SU-DHL-6 (cell line): ENCODE data around the gene ZNF488.

Source experiments
- H2AFZ ChIP-seq: fragments of 200-600 bp; sonication (generic); 2 replicates; pipeline ENCODE4 v1.6.1; 2014; ENCODE audit warnings: low read depth, mild to moderate bottlenecking, moderate library complexity, mixed read lengths, antibody characterized with exemption, low read length; ENCODE audit not compliant: severe bottlenecking
- H3F3A ChIP-seq: fragments of 200-600 bp; shearing (Covaris generic); 2 replicates; pipeline ENCODE4 v1.6.0; 2016; ENCODE audit warnings: antibody characterized with exemption, mild to moderate bottlenecking; ENCODE audit not compliant: insufficient read depth
- H3K27ac ChIP-seq: fragments of 200-600 bp; sonication (generic); 2 replicates; pipeline ENCODE4 v1.5.1; 2016; ENCODE audit warnings: low read depth, mild to moderate bottlenecking, low read length, moderate library complexity, mixed read lengths
- H3K27me3 ChIP-seq: fragments of 200-600 bp; sonication (generic), shearing (Covaris generic); 2 replicates; pipeline ENCODE4 v1.6.0; 2014; ENCODE audit warnings: mild to moderate bottlenecking, low read length
- H3K36me3 ChIP-seq: fragments of 200-600 bp; sonication (generic); 2 replicates; pipeline ENCODE4 v1.6.1; 2014; ENCODE audit warnings: mild to moderate bottlenecking, low read length, mixed read lengths
- H3K4me2 ChIP-seq: fragments of 300-600, 200-600 bp; shearing (Covaris generic), sonication (generic); 2 replicates; pipeline ENCODE4 v1.6.0; 2014; ENCODE audit warnings: low read length, low read depth, mild to moderate bottlenecking; ENCODE audit not compliant: poor library complexity, severe bottlenecking
- H3K4me3 ChIP-seq: fragments of 200-600 bp; sonication (generic); 2 replicates; pipeline ENCODE4 v1.5.1; 2014; ENCODE audit warnings: antibody characterized with exemption, low read length, mild to moderate bottlenecking, mixed read lengths; ENCODE audit not compliant: insufficient read depth, poor library complexity, severe bottlenecking
- H3K79me2 ChIP-seq: fragments of 200-600 bp; sonication (generic); 2 replicates; pipeline ENCODE4 v1.6.1; 2014; ENCODE audit warnings: mild to moderate bottlenecking, low read length, moderate library complexity; ENCODE audit not compliant: insufficient read depth
- H3K9ac ChIP-seq: fragments of 200-600 bp; sonication (generic); 2 replicates; pipeline ENCODE4 v1.7.0; 2014; ENCODE audit warnings: mild to moderate bottlenecking, low read length
- H3K9me2 ChIP-seq: fragments of 200-600 bp; sonication (generic); replicated peaks from 2 replicates; pipeline ENCODE4 v1.6.1; 2014; ENCODE audit warnings: low read length; ENCODE audit not compliant: insufficient read depth
- H3K9me3 ChIP-seq: fragments of 200-600 bp; sonication (generic); 2 replicates; pipeline ENCODE4 v1.6.1; 2014; ENCODE audit warnings: low read length, mixed read lengths; ENCODE audit not compliant: insufficient read depth
- H4K20me1 ChIP-seq: fragments of 200-600 bp; sonication (generic); 2 replicates; pipeline ENCODE4 v1.6.1; 2014; ENCODE audit warnings: low read depth, mild to moderate bottlenecking, antibody characterized with exemption, low read length, moderate library complexity, mixed read lengths
- EZH2phosphoT487 ChIP-seq: fragments of 200-600 bp; sonication (generic), shearing (Covaris generic); conservative IDR thresholded peaks from 2 replicates; pipeline ENCODE4 v1.6.1; 2018; ENCODE audit warnings: mild to moderate bottlenecking, antibody characterized with exemption, low read length, moderate library complexity, mixed read lengths
- TF ChIP-seq, protein P1 (sequence below): fragments of 200-600 bp; sonication (generic); IDR thresholded peaks from one replicate; pipeline ENCODE4 v1.5.1; 2017; ENCODE audit warnings: antibody characterized with exemption, mild to moderate bottlenecking, low read length, moderate library complexity; ENCODE audit not compliant: insufficient read depth, poor library complexity, severe bottlenecking

Gene ZNF488

DNA sequence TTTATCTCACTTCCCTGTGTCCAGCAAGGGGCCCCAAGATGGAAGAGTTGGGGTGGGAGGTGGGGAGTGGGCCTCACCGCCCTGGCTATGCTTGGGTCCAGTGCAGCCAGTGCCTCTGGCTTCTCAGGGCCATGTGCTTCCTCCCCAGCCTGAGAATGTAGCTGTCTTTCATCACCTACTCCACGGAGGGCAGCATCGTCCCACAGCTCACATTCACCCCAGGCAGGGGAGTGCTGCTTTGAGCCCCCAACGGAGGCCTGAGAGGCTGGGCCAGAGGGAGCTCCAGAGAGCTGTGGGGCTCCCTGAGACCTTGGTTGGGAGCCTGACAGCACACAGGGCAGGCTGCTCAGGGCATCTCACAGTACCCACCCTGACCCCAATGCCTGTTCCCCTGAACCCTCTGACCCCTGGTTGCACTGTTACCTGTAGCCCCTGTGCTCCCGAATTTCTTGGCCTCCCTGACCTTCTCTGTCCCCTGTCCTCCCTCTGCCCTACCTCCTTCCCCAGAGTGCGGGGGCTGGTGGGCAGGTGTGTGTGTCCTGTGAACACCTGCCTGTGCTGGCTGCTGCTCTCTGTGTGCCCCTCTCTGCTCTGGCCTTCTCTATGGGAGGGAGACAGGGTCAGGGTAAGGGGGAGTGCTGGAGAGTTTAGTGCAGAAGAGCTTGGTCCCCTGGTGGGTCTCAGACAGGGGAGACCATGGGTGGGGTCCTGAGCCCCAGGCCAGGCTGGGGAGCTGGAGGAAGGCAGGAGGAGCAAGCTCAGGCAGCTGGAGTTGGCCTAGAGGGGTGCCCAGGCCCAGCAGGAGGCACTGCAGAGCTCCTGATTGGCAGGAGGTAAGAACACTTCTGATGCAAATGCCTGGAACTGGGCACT lies 19.6 kb upstream of the ZNF488 start:
- TF ChIP-seq, protein P1, sequence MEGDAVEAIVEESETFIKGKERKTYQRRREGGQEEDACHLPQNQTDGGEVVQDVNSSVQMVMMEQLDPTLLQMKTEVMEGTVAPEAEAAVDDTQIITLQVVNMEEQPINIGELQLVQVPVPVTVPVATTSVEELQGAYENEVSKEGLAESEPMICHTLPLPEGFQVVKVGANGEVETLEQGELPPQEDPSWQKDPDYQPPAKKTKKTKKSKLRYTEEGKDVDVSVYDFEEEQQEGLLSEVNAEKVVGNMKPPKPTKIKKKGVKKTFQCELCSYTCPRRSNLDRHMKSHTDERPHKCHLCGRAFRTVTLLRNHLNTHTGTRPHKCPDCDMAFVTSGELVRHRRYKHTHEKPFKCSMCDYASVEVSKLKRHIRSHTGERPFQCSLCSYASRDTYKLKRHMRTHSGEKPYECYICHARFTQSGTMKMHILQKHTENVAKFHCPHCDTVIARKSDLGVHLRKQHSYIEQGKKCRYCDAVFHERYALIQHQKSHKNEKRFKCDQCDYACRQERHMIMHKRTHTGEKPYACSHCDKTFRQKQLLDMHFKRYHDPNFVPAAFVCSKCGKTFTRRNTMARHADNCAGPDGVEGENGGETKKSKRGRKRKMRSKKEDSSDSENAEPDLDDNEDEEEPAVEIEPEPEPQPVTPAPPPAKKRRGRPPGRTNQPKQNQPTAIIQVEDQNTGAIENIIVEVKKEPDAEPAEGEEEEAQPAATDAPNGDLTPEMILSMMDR: no peak
- TF ChIP-seq EZH2phosphoT487: no peak
- no peaks in the 10 kb centered on the region for H4K20me1 ChIP-seq
- no peak overlapping the region for H3K27ac ChIP-seq
- no peaks in the 10 kb centered on the region for H3K36me3 ChIP-seq
- H3F3A ChIP-seq: no peaks in the 10 kb centered on the region
- H3K9me3 ChIP-seq: no peaks in the 10 kb centered on the region
- no peak overlapping the region for H3K4me2 ChIP-seq
- no peaks in the 10 kb centered on the region for H3K79me2 ChIP-seq
- no peak overlapping the region for H2AFZ ChIP-seq
- H3K4me3 ChIP-seq: no peak overlapping the region
- no peaks in the 10 kb centered on the region for H3K9me2 ChIP-seq
- no peaks in the 10 kb centered on the region for H3K27me3 ChIP-seq
- H3K9ac ChIP-seq: no peak overlapping the region

- Histone ChIP-seq H3K9me3 (no peaks in the 10 kb centered on the region), H2AFZ (no peak overlapping the region), H3K27me3 (no peaks in the 10 kb centered on the region), H3K4me2 (no peak overlapping the region), H3K9ac (no peak overlapping the region), H3F3A (no peaks in the 10 kb centered on the region), H3K79me2 (no peaks in the 10 kb centered on the region), H4K20me1 (no peaks in the 10 kb centered on the region), H3K4me3 (no peak overlapping the region), H3K36me3 (no peaks in the 10 kb centered on the region), H3K27ac (no peak overlapping the region), H3K9me2 (no peaks in the 10 kb centered on the region)
- TF ChIP-seq, protein P1: no peak
- TF ChIP-seq EZH2phosphoT487: no peak
Observed at GRCh38 chr10:47402641-47403301, 18.7 kb upstream of the ZNF488 start.

DNA sequence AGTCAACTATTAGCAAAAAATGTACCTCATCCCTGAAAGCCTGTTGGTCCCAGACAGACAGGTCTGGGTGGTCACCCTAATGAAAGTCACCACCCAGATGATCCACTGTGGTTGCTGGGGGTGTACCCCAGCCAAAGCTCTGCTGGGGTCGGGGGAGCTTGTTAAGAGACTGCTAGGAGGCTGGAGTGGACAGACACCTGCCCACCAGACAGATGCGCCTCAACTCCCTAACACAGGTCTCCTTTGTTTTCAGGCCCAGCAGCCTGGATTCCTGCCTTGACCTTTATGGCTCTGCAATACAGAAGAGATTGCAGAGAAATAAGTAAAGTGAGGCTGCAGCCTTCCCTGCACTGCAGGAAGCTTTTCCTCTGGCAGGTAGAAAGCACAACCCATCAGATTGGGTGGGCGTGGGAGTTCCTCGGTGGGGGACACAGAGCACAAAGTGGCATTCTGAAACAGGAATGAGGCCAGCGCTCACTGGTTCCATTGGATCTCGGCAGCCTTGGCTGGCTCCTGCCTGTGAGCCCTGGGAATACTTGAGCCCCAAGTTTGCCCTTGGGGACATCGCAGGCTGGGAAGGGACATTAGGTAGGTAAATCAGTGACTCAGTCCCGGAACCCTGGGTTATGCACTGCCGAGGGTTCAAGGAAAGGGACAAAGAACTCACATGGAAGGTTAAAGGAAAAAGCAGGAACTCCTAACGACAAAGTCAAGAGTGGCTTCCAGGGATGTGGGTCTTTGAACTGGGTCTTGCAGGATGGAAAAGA lies 18.0 kb upstream of the ZNF488 start:
- Histone ChIP-seq H3K79me2 (no peaks in the 10 kb centered on the region), H3F3A (no peaks in the 10 kb centered on the region), H3K36me3 (no peaks in the 10 kb centered on the region), H3K27me3 (no peaks in the 10 kb centered on the region), H2AFZ (no peak overlapping the region), H3K4me2 (no peak overlapping the region), H3K9ac (no peak overlapping the region), H3K9me3 (no peaks in the 10 kb centered on the region), H3K9me2 (no peaks in the 10 kb centered on the region), H3K27ac (no peak overlapping the region), H4K20me1 (no peaks in the 10 kb centered on the region), H3K4me3 (no peak overlapping the region)
- no peak for TF ChIP-seq EZH2phosphoT487
- TF ChIP-seq, protein P1: no peak
